MM.1S (cell line): ENCODE measurements around the gene FNDC8.

ENCODE experiments used
- DNase-seq: peaks from one replicate; pipeline ENCODE4 v3.0.0-alpha.2; 2015
- H2AFZ ChIP-seq: fragments of 300-600 bp; sonication (generic); 2 replicates; pipeline ENCODE4 v1.6.0; 2016; ENCODE audit warnings: antibody characterized with exemption, low read length
- H3F3A ChIP-seq: fragments of 300-600 bp; sonication (generic); 2 replicates; pipeline ENCODE4 v1.6.1; 2016; ENCODE audit warnings: mild to moderate bottlenecking, antibody characterized with exemption, low read length, moderate library complexity, mixed read lengths; ENCODE audit not compliant: insufficient read depth
- H3K27ac ChIP-seq: fragments of 300-600 bp; sonication (generic); 2 replicates; pipeline ENCODE4 v1.5.1; 2016; ENCODE audit warnings: mild to moderate bottlenecking, low read length
- H3K27me3 ChIP-seq: fragments of 300-600 bp; sonication (generic); replicated peaks from 2 replicates; pipeline ENCODE4 v1.6.0; 2016; ENCODE audit warnings: low read length; ENCODE audit not compliant: insufficient read depth
- H3K36me3 ChIP-seq: fragments of 300-600 bp; sonication (generic); replicated peaks from 2 replicates; pipeline ENCODE4 v1.6.1; 2016; ENCODE audit warnings: mild to moderate bottlenecking, low read length, mixed read lengths; ENCODE audit not compliant: insufficient read depth
- H3K4me1 ChIP-seq: fragments of 300-600 bp; sonication (generic); 2 replicates; pipeline ENCODE4 v1.6.1; 2016; ENCODE audit warnings: low read length, mixed read lengths
- H3K4me2 ChIP-seq: fragments of 300-600 bp; sonication (generic); 2 replicates; pipeline ENCODE4 v1.6.0; 2016; ENCODE audit warnings: low read depth, low read length
- H3K4me3 ChIP-seq: fragments of 300-600 bp; sonication (generic); 2 replicates; pipeline ENCODE4 v1.5.1; 2016; ENCODE audit warnings: low read length, mixed read lengths
- H3K79me2 ChIP-seq: fragments of 300-600 bp; sonication (generic); 2 replicates; pipeline ENCODE4 v1.6.1; 2016; ENCODE audit warnings: mixed run types, low read length, mixed read lengths
- H3K9ac ChIP-seq: fragments of 300-600 bp; sonication (generic); 2 replicates; pipeline ENCODE4 v1.6.1; 2016; ENCODE audit warnings: low read length, mixed read lengths
- H3K9me2 ChIP-seq: fragments of 300-600 bp; sonication (generic); replicated peaks from 2 replicates; pipeline ENCODE4 v1.6.1; 2016; ENCODE audit warnings: mild to moderate bottlenecking, low read length, mixed read lengths; ENCODE audit not compliant: insufficient read depth
- H3K9me3 ChIP-seq: fragments of 300-600 bp; sonication (generic); replicated peaks from 2 replicates; pipeline ENCODE4 v1.6.1; 2016; ENCODE audit warnings: mild to moderate bottlenecking, low read length, mixed read lengths; ENCODE audit not compliant: insufficient read depth
- H4K20me1 ChIP-seq: fragments of 300-600 bp; sonication (generic); 2 replicates; pipeline ENCODE4 v1.6.1; 2016; ENCODE audit warnings: mild to moderate bottlenecking, low read length, moderate library complexity, mixed read lengths; ENCODE audit not compliant: insufficient read depth
- EZH2 ChIP-seq: fragments of 300-600 bp; sonication (generic); optimal IDR thresholded peaks from 2 replicates; pipeline ENCODE3; 2017; ENCODE audit warnings: low read depth, mild to moderate bottlenecking, antibody characterized with exemption, low read length, mixed read lengths
- EZH2phosphoT487 ChIP-seq: fragments of 300-600 bp; sonication (generic); IDR thresholded peaks from 2 replicates; pipeline ENCODE4 v1.6.1; 2018; ENCODE audit warnings: antibody characterized with exemption, low read length
- TF ChIP-seq, protein P1 (sequence below): fragments of 300-600 bp; sonication (generic); IDR thresholded peaks from 2 replicates; pipeline ENCODE4 v1.5.1; 2016; ENCODE audit warnings: antibody characterized with exemption, low read length, mixed read lengths

FNDC8 gene

DNA sequence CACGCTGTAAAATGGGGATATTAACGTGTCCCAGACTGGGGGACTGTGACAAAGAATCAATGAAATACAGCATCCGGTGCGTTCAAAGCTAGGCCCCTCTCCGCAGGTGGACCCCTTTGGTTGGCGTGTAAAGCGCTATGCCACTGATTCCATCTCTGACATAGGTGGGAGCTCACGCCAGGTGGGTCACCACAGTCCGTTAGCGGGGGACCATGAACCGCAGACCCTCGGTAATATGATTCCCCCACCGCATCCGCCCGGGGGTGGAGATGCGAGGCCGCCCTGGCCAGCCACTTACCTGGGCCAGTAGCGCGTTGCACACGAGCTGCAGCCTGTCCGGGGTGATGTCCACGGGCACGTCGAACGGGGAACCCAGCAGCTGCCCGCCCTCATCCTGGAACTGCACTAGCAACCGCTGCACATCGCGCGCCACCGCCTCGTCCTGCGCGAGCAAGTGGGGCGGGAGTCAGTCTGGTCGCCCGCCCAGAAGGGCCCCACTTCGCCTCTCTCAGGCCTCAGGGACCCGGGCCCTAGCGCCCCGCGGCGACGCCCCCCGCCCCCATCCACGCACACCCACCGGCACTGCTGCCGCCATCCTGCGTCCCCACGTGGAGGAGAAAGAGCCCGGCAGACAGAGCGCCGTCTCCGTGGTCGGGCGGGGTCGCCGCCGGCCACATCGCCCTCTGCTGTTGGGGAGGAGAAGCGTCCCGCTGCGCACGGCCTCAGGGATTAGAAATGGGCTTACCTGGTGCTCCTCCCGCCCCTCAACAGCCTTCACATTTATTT, 20.5 kb downstream of the FNDC8 start, which contains the start of gene NLE1:
Gene NLE1, minus strand, starts transcription at position 623 of the 786 bp plus-strand sequence. Its CDS starts 28 bp downstream, at position 595.
- Histone ChIP-seq H3K27me3 (no peaks in the 10 kb centered on the region), H3K4me2 (peak within 1 kb of the TSS; percentile 71), H3K9ac (peak within 1 kb of the TSS; percentile 91), H3K4me3 (peak within 1 kb of the TSS; percentile 100), H3K79me2 (peaks cover 36% of the 10 kb centered on the region), H3K4me1 (no peaks in the 10 kb centered on the region), H3K9me2 (no peaks in the 10 kb centered on the region), H3K27ac (no peak within 1 kb of the TSS), H2AFZ (peak within 1 kb of the TSS; percentile 98), H3F3A (no peaks in the 10 kb centered on the region), H4K20me1 (no peaks in the 10 kb centered on the region), H3K9me3 (no peaks in the 10 kb centered on the region), H3K36me3 (peaks cover 3% of the 10 kb centered on the region; the same call in 1 of the 2 replicates)
- DNase-seq, result peak; percentile 80
- TF ChIP-seq EZH2 (no peak), EZH2phosphoT487 (no peak)
- TF ChIP-seq, protein P1, sequence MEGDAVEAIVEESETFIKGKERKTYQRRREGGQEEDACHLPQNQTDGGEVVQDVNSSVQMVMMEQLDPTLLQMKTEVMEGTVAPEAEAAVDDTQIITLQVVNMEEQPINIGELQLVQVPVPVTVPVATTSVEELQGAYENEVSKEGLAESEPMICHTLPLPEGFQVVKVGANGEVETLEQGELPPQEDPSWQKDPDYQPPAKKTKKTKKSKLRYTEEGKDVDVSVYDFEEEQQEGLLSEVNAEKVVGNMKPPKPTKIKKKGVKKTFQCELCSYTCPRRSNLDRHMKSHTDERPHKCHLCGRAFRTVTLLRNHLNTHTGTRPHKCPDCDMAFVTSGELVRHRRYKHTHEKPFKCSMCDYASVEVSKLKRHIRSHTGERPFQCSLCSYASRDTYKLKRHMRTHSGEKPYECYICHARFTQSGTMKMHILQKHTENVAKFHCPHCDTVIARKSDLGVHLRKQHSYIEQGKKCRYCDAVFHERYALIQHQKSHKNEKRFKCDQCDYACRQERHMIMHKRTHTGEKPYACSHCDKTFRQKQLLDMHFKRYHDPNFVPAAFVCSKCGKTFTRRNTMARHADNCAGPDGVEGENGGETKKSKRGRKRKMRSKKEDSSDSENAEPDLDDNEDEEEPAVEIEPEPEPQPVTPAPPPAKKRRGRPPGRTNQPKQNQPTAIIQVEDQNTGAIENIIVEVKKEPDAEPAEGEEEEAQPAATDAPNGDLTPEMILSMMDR, result peak; percentile 84

DNA sequence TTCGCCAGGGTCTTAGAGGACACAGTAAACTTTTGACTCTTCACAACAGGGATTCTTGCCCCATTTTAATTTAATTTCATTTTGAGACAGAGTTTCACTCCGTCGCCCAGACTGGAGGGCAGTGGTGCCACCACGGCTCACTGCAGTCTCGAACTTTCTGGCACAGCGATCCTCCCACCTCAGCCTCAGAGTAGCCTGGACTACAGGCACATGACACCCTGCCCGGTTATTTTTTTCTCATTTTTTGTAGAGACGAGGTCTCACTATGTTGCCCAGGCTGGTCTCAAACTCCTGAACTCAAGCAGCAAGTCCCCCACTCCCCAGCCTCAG, 21.0 kb downstream of the FNDC8 start:
- Histone ChIP-seq H3K27me3 (no peaks in the 10 kb centered on the region), H3F3A (no peaks in the 10 kb centered on the region), H4K20me1 (no peaks in the 10 kb centered on the region), H3K79me2 (peaks cover 36% of the 10 kb centered on the region), H3K9me3 (no peaks in the 10 kb centered on the region), H3K4me1 (no peaks in the 10 kb centered on the region), H3K4me2 (peak overlapping the region; percentile 71; the same call in 1 of the 2 replicates), H3K9me2 (no peaks in the 10 kb centered on the region), H3K9ac (no peak overlapping the region), H2AFZ (peak overlapping the region; percentile 50), H3K27ac (no peak overlapping the region), H3K36me3 (peaks cover 3% of the 10 kb centered on the region; the same call in 1 of the 2 replicates), H3K4me3 (peak overlapping the region; percentile 100; the same call in 1 of the 2 replicates)
- TF ChIP-seq EZH2 (no peak), EZH2phosphoT487 (no peak)
- TF ChIP-seq, protein P1, result no peak
- DNase-seq, result no peak

DNA sequence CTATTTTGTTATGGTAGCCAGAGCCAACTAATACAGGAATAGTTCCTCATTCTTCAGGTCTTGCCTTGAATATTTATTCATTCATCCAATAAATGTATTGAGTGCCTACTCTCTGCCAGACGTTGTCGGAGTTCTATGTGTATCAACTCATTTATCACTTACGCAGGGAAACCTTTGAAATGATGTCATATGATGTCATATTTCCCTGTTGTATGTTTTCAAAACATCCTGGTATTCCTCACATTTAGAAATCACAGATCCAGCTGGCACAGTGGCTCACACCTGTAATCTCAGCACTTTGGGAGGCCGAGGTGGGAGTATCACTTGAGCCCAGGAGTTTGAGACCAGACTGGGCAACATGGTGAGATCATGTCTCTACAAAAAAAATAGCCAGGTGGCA, 23.4 kb downstream of the FNDC8 start:
- no peaks in the 10 kb centered on the region for H3K36me3 ChIP-seq
- TF ChIP-seq, protein P1, result no peak
- TF ChIP-seq EZH2phosphoT487 (no peak), EZH2 (no peak)
- H2AFZ ChIP-seq, result no peak overlapping the region
- H3F3A ChIP-seq, result no peaks in the 10 kb centered on the region
- H4K20me1 ChIP-seq, result no peaks in the 10 kb centered on the region
- peaks cover 1% of the 10 kb centered on the region for H3K4me1 ChIP-seq
- no peaks in the 10 kb centered on the region for H3K27me3 ChIP-seq
- H3K9me3 ChIP-seq, result no peaks in the 10 kb centered on the region
- no peaks in the 10 kb centered on the region for H3K9me2 ChIP-seq
- H3K79me2 ChIP-seq, result peaks cover 22% of the 10 kb centered on the region
- no peak overlapping the region for H3K9ac ChIP-seq
- no peak for DNase-seq
- H3K27ac ChIP-seq, result no peak overlapping the region
- no peak overlapping the region for H3K4me3 ChIP-seq
- H3K4me2 ChIP-seq, result no peak overlapping the region
